Endometrial microvascular endothelial cells (primary cell): ENCODE results near the gene TAF1B. TPM values are rescaled to one million over a fixed set of nuclear protein-coding genes. Genes with fewer than 3 reads are reported as not detected.
"Not testable (repeated sequence)": the region's sequence is repeated elsewhere in the genome, so short reads cannot be mapped to it uniquely, and the experiment has no call there.

Source experiments
- in situ Hi-C: cut with HindIII; loops from 2 replicates; pipeline ENCODE4 v1.10.0; 2017; ENCODE audit warnings: low sequenced_read_pairs, low pct_unique_long_range_greater_than_20kb; ENCODE audit errors: inconsistent ontology term
- total RNA-seq: library from RNA; depleted of rRNA; stranded (reverse); fragments of >200 nt; gene quantifications from one replicate; pipeline ENCODE4 v1.2.3, GENCODE V29; 2015; ENCODE audit errors: inconsistent ontology term

TAF1B gene
- total RNA-seq, 1 donor from 2014 or later, result 22.9 TPM

DNA sequence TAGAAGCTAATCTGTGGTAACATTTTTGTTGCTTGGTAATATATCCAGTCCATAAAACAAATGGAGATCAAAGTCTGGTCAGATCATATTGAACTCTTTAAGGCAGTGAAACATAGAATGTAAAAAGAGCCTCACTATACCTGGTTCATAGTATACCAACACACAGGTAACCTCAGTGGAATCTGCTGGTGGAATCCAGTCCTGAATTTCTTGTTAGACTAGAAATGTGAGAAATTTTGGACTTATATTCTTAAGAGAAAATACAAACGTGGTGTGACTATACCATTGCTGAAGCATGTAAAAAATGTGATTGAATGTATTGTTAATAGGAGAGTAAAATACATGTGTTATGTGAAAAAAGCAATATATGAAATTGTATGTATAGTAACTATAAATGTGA, 62.1 kb downstream of the TAF1B start:
- in situ Hi-C loops, result no loop called here

DNA sequence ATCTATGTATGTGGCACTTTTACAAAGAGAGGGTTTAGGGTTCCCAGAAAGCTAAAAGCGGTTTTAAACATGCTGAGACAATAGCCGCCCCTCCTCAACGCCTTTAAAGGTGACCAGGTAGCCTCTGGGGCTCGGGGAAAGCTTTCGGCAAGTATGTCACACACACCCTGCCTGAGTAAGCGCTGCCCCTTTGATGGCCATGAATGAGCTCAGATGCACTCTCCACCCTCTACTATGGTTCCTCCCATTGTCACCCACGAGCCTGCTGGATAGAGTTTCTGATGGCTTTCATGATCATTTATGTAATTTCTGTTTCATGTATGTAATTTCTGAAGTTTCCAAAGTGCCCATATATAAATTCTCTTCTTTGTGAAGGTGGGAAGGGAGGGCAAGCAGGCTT, 64.1 kb downstream of the TAF1B start:
- in situ Hi-C loops, result no loop called here

DNA sequence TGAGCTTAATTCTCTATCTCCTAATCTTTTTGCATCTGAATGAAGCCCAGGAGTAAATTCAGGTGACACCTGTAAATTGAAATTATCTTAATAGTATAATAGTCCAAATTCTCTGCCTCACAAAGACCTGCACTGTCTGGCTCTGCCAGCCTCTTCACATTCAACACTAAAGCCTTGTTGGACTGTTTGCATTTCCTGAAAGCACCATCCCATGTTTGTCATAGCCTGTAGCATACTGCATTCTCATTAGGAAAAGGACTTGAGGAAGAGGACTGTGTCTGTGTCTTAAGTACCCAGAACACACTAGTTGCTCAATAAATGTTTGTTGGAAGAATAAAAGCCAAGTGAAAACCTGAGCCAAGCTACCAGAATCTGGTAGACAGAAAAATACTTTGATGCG, 65.4 kb downstream of the TAF1B start:
- in situ Hi-C loops, result no loop called here

DNA sequence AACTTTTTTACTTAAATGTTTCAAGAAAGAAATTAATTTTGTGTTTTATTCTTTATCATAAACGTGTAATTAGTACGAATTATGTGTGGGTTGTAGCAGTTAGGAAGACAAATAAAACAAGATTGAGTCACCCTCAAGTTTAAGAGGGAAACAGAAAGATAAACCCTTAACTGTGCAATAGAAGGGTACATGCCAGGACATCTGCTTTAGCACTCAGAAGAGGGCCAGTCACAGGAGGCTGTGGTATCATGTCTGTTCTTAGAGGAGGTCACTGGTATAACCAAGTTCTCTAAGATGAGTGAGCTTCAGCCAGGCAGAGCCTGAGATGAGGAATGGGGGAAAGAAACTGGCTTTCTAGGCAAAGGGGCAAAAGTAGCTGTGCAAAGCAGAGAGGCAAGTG, 65.8 kb downstream of the TAF1B start:
- in situ Hi-C loops, result no loop called here

DNA sequence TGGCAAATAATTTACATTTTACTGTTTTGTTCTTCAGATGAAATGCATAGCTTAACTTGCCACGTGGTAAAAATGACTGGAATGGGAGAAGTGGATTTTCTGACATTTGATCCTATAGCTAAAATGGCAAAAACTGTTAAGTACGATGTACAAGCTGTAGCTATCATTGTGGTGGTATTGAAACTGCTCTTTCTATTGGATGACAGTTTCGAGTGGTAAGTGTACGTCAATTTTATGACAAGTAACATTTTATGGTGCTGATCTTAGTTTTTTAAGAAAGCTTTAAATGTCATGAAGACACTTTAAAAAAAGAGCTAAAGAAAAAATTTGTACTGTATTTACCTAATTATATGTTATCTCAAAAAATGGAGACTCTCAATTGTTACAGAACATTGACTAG, 67.4 kb downstream of the TAF1B start:
- in situ Hi-C loops, result no loop called here

DNA sequence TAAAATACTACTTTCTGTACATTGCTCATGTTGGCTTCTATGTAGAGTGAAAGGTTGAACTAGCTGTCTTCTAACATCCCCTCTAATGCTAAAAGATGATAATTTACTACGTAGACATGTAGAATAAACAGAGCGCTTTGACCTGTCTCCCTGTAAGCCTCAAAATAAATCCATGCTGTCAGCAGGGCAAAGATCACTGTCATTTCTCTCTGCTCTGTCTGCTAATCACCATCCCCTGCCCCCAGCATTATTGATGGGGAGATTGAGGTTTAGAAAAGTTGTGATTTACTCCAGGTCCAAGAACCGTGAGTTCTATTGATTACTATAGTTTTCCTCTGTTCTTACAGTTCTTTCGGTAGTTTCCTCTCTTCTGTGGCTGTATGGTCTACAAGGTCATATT, 69.2 kb downstream of the TAF1B start:
- in situ Hi-C loops, result no loop called here

DNA sequence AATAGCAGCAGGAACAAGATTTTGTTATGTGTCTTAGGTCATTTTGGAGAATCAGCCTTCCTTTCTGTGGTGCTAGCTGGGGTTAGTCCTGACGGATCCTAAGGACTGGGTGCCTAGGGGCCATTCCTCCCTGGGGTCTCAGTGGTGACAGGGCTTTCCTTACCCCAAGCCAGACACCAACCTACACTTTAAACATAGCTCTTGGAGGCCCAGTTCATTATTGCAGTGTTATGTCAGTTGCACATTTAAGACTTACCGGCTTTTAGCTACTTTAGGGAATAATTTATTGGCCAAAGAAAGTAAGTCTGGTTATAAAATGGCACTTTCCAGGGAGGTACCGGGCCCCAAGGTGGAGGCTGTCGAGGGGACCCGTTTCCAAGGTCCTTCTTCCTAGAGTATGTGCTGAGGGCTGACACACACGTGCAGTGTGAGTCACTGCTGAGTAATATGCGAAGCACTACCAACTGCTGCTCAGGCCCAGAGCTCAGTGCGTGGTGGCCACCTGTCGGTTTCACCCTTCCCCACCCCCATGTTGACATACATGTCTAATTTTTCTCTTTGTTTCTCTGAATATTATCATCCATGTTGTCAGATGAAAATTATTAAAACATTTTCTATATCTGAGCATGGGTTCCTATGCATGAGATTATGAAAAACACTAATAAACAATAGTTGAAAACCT, 71.3 kb downstream of the TAF1B start:
- in situ Hi-C loops, result no loop called here

DNA sequence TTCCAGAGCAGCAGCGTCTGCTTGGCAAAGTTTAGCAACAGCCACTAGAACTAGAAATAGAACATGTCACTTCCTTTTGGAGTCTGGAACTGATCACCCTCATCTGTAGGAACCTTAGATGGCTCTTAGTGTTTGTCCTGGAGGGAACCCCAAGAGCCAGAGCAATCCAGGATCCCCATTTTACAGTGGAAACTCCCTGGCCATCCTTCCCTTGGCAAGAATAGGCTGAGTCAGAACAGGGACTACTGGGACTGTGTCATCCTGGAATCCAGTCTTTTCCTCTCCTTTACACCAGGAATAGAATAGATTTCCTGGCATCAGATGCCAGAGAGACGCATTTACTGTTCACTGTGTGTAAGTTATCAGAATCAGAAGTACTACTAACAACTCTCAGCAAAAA, 75.0 kb downstream of the TAF1B start:
- in situ Hi-C loops, result no loop called here

DNA sequence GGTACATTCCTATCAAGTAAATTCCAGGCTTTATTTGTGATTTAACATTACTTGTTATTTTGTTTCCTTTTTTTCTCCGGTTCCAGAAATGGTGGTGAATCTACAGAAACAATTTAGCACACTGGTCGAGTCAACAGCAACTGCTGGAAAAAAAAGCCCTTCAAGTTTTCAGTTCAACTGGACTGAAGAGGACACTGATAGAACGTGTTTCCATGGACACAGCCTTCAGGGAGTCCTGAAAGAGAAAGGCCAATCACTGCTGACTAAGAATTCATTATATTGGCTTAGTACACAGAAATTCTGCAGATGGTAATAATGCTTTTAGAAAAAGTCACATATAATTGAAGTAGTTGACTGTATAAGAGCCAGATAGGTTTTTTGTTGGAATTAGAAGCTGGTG, 76.2 kb downstream of the TAF1B start:
- in situ Hi-C loops, result no loop called here

DNA sequence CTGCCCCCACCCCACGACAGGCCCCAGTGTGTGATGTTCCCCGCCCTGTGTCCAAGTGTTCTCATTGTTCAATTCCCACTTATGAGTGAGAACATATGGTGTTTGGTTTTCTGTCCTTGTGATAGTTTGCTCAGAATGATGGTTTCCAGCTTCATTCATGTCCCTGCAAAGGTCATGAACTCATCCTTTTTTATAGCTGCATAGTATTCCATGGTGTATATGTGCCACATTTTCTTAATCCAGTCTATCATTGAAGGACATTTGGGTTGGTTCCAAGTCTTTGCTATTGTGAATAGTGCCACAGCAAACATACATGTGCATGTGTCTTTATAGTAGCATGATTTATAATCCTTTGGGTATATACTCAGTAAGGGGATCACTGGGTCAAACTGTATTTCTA, 83.7 kb downstream of the TAF1B start:
- in situ Hi-C loops, result not testable (repeated sequence)

DNA sequence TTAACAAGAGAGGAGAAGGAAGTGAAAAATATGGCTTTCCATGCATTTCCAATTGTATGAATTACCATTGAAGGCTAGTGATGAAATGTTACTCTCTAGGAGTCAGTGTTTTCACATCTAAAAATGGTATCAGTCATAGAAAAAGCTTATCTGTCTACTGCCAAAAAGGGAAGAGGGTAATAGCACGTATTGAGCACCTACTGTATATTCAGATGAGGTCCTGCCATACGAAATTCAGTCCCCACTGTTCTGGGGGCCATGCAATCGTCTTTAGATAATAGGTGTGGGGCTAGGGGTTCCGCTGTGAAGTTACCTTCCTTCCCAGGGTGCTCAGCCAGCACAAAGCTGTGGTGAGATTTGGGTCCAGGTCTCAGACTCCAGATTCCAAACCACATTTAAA, 94.0 kb downstream of the TAF1B start:
- in situ Hi-C loops, result no loop called here

DNA sequence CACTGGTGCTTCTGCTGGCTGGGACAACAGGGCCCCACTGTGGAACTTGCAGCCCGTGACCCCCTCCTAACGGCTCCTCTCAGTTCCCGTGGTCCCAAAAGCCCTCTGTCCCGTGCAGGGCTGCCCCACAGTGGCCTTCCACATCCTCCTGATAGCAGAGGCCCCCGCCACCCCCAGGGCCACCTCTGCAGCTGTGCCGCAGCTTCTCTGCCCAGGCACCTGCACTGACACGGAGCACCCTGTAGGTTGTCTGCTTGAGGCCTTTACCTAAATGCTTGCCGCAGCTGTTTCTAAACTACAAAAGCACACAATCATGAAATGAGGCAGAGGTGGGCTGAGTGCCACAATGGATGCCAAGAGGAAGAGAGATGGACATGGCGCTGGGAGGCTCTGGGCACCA, 94.7 kb downstream of the TAF1B start:
- in situ Hi-C loops, result no loop called here

DNA sequence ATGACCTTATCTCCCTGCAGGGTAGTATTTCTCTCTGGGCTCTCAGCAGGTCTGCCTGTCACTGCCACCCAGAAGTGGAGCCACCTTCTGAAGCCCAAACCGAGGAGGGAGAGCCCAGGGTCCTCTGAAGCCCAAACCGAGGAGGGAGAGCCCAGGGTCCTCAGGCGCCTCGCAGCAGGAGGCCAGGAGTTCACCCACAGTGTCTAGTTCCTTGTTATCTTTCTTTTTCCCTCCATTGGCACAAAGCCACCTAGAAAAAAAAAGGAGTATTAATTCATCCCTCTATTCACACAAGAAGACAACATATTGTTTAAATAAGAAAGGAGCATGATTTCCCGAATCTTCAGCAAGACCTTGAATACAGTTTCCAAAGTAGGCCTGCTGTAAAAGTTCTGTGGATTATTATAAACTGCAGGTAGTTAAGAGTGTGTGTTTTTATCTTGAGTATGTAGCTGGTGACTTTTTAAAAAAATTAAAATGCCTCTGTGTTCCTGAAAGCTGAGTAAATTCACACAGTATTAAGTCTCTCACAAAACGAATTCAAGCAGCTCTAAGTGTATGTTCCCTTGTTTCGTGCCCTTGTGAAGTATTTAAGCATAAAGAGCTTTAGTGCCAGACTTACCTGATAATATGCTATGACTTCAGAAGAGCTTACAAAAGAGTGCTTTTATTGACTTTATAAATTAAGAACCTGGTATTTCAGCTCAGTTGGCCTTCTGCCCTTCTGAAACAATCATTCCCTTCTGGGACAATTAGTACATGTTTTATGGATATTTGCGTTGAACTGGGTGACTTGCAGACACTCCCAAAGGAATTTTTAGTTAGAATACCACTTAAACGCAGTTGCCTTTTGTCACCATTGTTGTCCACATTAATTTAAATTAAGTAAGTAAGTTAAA, 96.6 kb downstream of the TAF1B start:
- in situ Hi-C loops, result no loop called here

DNA sequence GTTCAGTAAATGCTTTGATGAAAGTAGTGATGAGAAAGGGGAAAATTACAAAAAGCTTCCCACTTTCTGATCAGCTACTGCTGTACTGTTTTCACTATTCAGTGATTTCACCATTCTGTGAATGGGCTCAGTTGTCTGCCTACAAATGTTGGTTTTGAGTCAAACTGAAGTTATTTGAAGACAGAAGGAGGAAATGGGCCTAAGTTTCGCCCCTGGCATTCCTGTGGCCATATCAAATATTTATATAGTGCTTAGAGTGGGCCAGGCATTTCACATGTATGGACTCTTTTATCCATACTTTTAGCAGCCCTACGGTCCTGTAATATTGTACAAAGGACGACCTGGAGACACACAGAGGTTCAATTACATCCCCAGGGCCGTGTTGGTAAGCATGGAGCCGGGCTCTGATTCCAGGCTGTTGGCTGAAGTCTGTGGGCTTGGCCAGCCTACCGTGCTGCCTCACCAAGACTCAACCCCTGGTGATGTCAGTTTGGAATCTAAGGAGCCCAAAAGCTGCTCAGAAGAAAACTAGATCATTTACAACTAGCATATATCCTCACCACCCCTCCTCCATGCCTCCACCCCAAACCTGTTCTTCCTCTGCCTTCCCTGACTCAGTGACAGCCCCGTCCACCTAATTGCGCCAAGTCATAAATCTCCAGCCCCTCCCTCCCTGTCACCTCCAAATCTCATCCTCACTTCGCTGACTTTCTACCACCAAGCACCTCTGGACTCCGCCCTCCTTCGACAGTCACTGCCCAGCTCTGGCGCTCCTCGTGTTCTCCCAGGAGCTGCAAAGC, 98.1 kb downstream of the TAF1B start:
- in situ Hi-C loops, result no loop called here

DNA sequence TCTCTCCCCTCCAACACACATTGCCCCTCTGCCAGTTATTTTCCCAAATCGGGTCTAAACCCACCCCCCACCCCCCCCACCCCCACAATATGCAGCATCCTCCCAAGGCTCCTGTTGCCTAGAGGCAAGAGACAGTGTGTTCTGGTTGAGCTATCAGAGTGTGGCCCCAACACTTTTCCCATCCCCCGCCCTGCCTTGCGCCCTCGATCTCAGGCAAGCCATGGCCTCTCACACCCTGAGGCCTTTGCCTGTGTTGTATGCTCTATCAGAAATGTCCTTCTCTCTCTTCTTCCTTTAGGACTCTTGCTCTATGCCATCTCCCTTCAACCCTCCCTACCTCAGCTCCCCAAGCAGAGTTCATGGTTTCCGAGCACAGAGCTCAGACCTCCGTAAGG, 98.7 kb downstream of the TAF1B start:
- in situ Hi-C loops, result no loop called here

DNA sequence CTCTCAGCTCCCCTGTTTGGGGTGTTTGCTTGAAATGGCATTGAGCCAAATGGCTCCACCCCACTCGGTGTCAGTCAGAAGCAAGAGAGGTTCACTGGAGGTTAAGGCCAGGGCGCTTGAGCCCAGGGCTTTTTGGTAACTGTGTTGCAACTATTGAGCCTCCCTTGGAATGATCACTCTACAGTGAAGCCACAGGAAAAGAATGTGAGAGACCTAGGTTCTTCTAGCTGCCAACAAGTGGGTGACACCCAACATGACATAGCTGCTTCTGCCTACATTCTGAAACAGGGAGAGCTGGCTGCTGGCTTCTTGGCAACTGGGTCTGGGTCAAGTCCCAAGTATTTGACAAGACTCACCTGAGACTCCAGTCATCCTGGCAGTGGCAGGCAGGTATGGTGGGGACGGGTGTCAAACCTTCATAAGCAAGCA, 101.1 kb downstream of the TAF1B start:
- in situ Hi-C loops, result no loop called here

DNA sequence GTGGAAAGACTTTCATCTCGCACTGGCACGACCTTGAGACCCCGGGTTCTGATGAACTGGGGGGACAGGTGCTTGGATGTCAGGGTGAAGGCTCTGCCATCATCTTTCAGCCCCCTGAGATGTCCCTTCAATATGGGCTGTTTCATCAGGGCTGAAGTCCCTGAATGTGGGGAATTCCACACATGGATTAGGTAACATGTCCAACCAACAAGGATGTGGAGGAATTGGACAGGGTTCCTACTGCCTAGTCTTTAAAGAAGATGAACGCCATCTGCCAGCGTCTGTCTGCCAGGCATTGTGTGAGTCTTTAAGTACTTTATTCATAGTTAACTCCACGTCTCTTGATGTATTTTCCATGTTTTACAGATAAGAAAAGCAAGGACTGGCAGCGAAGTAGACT, 102.3 kb downstream of the TAF1B start:
- in situ Hi-C loops, result no loop called here

DNA sequence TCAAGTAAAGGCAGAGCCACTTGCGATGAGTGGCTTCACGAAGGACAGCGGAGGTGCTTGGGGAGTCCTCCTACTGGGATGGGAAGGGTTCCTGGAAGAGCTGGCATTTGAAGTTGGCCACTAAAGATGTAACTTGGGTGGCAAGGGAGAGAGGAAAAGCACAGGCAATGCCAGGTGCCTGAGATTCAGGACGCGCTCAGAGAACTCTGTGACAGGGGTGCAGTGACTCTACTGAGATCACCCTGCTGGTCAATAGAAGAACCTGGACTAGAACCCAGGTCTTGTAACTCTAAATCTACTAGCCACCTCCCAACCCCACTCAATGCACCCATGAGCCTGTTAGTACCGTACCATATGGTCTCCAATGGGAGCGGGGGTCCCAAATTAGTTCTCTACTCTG, 102.8 kb downstream of the TAF1B start:
- in situ Hi-C loops, result no loop called here

DNA sequence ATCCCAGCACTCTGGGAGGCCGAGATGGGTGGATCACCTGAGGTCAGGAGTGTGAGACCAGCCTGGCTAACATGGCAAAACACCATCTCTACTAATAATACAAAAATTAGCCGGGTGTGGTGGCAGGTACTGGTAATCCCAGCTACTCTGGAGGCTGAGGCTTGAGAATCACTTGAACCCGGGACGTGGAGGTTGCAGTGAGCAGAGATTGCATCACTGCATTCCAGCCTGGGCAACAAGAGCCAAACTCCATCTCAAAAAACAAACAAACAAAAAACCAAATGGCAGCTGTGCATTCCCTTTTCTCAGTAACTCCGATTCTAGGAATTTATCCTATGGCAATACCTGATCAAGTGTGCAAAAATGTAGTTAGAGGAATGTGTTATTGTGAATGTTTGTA, 103.5 kb downstream of the TAF1B start:
- in situ Hi-C loops, result no loop called here

DNA sequence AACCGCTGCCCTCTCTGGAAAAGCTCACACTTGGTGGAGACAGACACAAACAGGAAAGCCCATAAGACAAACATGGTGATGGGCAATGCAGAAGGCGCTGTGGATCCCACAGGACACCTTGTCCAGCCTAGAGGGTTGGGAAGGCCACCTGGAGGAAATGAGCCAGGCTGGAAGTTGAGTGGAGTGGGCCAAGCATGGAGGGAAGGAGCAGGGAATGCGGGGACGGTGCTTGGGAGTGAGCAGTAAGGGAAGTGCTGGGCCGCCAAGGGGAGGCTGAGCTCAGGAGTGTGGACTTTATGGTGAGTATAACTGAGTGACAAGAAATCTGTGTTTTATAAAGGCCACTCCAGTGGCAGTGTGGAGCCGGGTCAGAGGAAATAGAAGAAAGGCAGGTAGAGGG, 105.4 kb downstream of the TAF1B start:
- in situ Hi-C loops, result no loop called here
